ENCODE measurements around the gene TACR1.

Gene TACR1

GRCh38 chr2:75025633-75026380, 173.5 kb downstream of the TACR1 start:
- Histone ChIP-seq H3K4me1 (ENCODE audit: insufficient read depth, poor library complexity, severe bottlenecking) (no peaks in the 10 kb centered on the region), H3K27me3 (ENCODE audit: insufficient read depth, poor library complexity, severe bottlenecking) (no peaks in the 10 kb centered on the region), H3K36me3 (ENCODE audit: low read depth) (no peaks in the 10 kb centered on the region), H3K9me3 (ENCODE audit: severe bottlenecking) (no peaks in the 10 kb centered on the region), H3K4me3 (ENCODE audit: severe bottlenecking) (no peak overlapping the region), H3K27ac (ENCODE audit: poor library complexity, severe bottlenecking) (no peak overlapping the region)
- DNase-seq (ENCODE audit: low spot score) (no peak), ATAC-seq (ENCODE audit: low read depth) (no peak)
- TF ChIP-seq CTCF (IDR thresholded peaks at IDR 0.05; ENCODE audit: poor library complexity, severe bottlenecking), result no peak

GRCh38 chr2:75025216-75025615, 174.1 kb downstream of the TACR1 start:
- no peak for DNase-seq (ENCODE audit: low spot score)
- H3K27me3 ChIP-seq (ENCODE audit: insufficient read depth, poor library complexity, severe bottlenecking), result no peaks in the 10 kb centered on the region
- H3K27ac ChIP-seq (ENCODE audit: poor library complexity, severe bottlenecking), result no peak overlapping the region
- no peak for ATAC-seq (ENCODE audit: low read depth)
- no peaks in the 10 kb centered on the region for H3K36me3 ChIP-seq (ENCODE audit: low read depth)
- H3K4me1 ChIP-seq (ENCODE audit: insufficient read depth, poor library complexity, severe bottlenecking), result no peaks in the 10 kb centered on the region
- H3K9me3 ChIP-seq (ENCODE audit: severe bottlenecking), result no peaks in the 10 kb centered on the region
- no peak overlapping the region for H3K4me3 ChIP-seq (ENCODE audit: severe bottlenecking)
- TF ChIP-seq CTCF (IDR thresholded peaks at IDR 0.05; ENCODE audit: poor library complexity, severe bottlenecking), result no peak

GRCh38 chr2:75023666-75024455, 175.5 kb downstream of the TACR1 start:
- Histone ChIP-seq H3K27ac (ENCODE audit: poor library complexity, severe bottlenecking) (no peak overlapping the region), H3K27me3 (ENCODE audit: insufficient read depth, poor library complexity, severe bottlenecking) (no peaks in the 10 kb centered on the region), H3K9me3 (ENCODE audit: severe bottlenecking) (no peaks in the 10 kb centered on the region), H3K4me3 (ENCODE audit: severe bottlenecking) (no peak overlapping the region), H3K36me3 (ENCODE audit: low read depth) (no peaks in the 10 kb centered on the region), H3K4me1 (ENCODE audit: insufficient read depth, poor library complexity, severe bottlenecking) (no peaks in the 10 kb centered on the region)
- TF ChIP-seq CTCF (IDR thresholded peaks at IDR 0.05; ENCODE audit: poor library complexity, severe bottlenecking), result no peak
- ATAC-seq (ENCODE audit: low read depth) (no peak), DNase-seq (ENCODE audit: low spot score) (no peak)

- H3K4me1 ChIP-seq (ENCODE audit: insufficient read depth, poor library complexity, severe bottlenecking), result no peaks in the 10 kb centered on the region
- H3K4me3 ChIP-seq (ENCODE audit: severe bottlenecking), result no peak overlapping the region
- no peaks in the 10 kb centered on the region for H3K9me3 ChIP-seq (ENCODE audit: severe bottlenecking)
- DNase-seq (ENCODE audit: low spot score), result no peak
- ATAC-seq (ENCODE audit: low read depth), result no peak
- H3K27ac ChIP-seq (ENCODE audit: poor library complexity, severe bottlenecking), result no peak overlapping the region
- H3K27me3 ChIP-seq (ENCODE audit: insufficient read depth, poor library complexity, severe bottlenecking), result no peaks in the 10 kb centered on the region
- TF ChIP-seq CTCF (IDR thresholded peaks at IDR 0.05; ENCODE audit: poor library complexity, severe bottlenecking), result no peak
- H3K36me3 ChIP-seq (ENCODE audit: low read depth), result no peaks in the 10 kb centered on the region
Observed at GRCh38 chr2:75022516-75022915, 176.8 kb downstream of the TACR1 start.

- no peaks in the 10 kb centered on the region for H3K27me3 ChIP-seq (ENCODE audit: insufficient read depth, poor library complexity, severe bottlenecking)
- no peaks in the 10 kb centered on the region for H3K36me3 ChIP-seq (ENCODE audit: low read depth)
- H3K4me3 ChIP-seq (ENCODE audit: severe bottlenecking), result no peak overlapping the region
- TF ChIP-seq CTCF (IDR thresholded peaks at IDR 0.05; ENCODE audit: poor library complexity, severe bottlenecking), result no peak
- H3K9me3 ChIP-seq (ENCODE audit: severe bottlenecking), result no peaks in the 10 kb centered on the region
- H3K27ac ChIP-seq (ENCODE audit: poor library complexity, severe bottlenecking), result no peak overlapping the region
- DNase-seq (ENCODE audit: low spot score) (no peak), ATAC-seq (ENCODE audit: low read depth) (no peak)
- no peaks in the 10 kb centered on the region for H3K4me1 ChIP-seq (ENCODE audit: insufficient read depth, poor library complexity, severe bottlenecking)
Observed at GRCh38 chr2:75021672-75022071, 177.6 kb downstream of the TACR1 start.
